ENCODE results near the gene MMP17.
"Not testable (repeated sequence)": the region's sequence is repeated elsewhere in the genome, so short reads cannot be mapped to it uniquely, and the experiment has no call there.

MMP17 gene

GRCh38 chr12:131806674-131807073 lies 21.5 kb upstream of the MMP17 start:
- in situ Hi-C loops (cut with MboI; ENCODE audit: low sequenced_read_pairs, unreplicated experiment): no loop called here
- DNase-seq (ENCODE audit: low spot score): no peak
- no peak for TF ChIP-seq CTCF (IDR thresholded peaks at IDR 0.05; ENCODE audit: borderline replicate concordance, control extremely low read depth, extremely low read depth, insufficient read depth, missing control alignments)

DNA sequence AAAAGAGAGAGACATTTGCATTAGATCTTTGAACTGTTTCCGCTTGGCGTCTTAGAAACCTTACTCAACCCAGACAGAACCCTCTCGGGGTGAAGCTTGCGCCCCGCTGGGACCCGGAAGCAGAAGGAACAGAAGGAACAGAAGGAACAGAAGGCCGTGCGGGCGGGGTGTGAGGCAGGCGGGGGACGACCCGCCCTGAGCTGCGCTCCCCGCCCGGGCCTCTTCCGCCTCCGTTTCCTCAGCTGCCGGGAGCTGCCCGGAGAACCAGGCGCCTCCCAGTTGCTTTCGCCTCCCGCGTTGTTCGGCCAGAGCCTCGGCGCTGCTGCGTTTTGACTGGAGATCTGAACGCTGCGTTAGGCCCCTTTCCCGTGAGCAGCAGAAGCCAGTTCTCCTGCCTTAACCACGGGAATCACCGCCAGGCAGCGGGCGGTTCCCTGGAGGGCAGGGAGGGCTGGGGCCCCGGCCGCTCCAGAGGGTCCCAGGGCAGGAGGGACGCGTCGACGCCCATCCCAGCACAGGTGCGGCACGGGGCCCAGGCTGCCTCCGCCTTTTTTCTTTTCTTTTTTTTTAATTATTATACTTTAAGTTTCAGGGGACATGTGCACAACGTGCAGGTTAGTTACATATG lies 19.3 kb upstream of the MMP17 start:
- TF ChIP-seq CTCF (IDR thresholded peaks at IDR 0.05; ENCODE audit: borderline replicate concordance, control extremely low read depth, extremely low read depth, insufficient read depth, missing control alignments): no peak
- in situ Hi-C loops (cut with MboI; ENCODE audit: low sequenced_read_pairs, unreplicated experiment): no loop called here
- peak; percentile 76 for DNase-seq (ENCODE audit: low spot score)

GRCh38 chr12:131809476-131810254 lies 18.5 kb upstream of the MMP17 start:
- DNase-seq (ENCODE audit: low spot score); in situ Hi-C loops (cut with MboI; ENCODE audit: low sequenced_read_pairs, unreplicated experiment): not testable (repeated sequence)

GRCh38 chr12:131810726-131811125 lies 17.5 kb upstream of the MMP17 start:
- no peak for TF ChIP-seq CTCF (IDR thresholded peaks at IDR 0.05; ENCODE audit: borderline replicate concordance, control extremely low read depth, extremely low read depth, insufficient read depth, missing control alignments)
- DNase-seq (ENCODE audit: low spot score): no peak
- in situ Hi-C loops (cut with MboI; ENCODE audit: low sequenced_read_pairs, unreplicated experiment): no loop called here

DNA sequence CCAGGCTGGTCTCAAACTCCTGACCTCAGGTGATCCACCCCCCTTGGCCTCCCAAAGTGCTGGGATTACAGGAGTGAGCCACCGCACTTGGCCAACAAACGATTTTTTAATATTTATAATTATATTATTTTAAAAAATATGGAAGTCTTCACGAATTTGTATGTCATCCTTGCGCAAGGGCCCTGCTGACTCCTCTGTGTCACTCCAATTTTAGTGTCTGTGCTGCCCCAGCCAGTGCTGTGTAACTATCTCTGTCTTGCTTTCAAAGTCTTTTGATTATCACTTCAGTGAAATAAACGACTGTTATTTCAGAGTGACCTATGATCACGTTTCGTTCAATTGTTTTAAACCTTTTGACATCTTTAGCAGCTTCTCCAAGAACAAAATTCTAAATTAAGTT lies 13.1 kb upstream of the MMP17 start:
- DNase-seq (ENCODE audit: low spot score): no peak
- in situ Hi-C loops (cut with MboI; ENCODE audit: low sequenced_read_pairs, unreplicated experiment): no loop called here
- no peak for TF ChIP-seq CTCF (IDR thresholded peaks at IDR 0.05; ENCODE audit: borderline replicate concordance, control extremely low read depth, extremely low read depth, insufficient read depth, missing control alignments)

DNA sequence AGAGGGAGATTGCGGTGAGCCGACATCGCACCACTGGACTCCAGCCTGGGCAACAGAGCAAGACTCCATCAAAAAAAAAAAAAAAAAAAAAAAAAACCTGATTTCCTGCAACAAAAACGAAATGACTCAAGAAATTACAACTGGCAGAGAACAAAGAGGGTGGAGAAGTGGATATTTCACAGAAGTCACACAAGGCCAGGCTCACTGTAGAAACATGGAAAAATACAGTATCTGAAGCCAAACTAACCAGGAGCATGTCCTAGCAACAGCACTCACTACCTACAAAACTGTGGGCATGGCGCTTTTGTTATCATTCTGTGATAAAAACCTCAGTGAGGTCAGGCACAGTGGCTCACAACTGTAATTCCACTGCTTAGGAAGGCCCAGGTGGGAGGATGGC lies 11.7 kb upstream of the MMP17 start:
- in situ Hi-C loops (cut with MboI; ENCODE audit: low sequenced_read_pairs, unreplicated experiment): no loop called here
- no peak for DNase-seq (ENCODE audit: low spot score)
- no peak for TF ChIP-seq CTCF (IDR thresholded peaks at IDR 0.05; ENCODE audit: borderline replicate concordance, control extremely low read depth, extremely low read depth, insufficient read depth, missing control alignments)

DNA sequence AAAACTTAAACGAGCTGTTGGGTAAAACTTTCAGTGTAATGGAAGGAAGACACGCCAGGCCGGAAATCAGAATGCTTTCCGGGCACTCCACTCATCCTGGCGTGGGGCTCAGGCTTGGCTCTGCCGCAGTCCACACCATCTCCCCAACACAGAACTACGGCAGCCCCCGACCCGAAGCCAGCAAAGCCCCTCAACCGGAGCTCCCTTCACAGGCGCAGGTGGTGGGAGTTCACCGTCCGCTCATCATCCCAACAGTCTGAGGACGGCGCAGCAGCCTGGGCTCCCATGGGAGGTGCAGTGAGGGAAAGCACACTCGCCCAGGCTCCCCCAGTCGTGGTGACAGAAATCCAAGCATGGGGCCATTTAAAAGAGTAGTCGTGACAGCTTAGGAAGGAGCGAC lies 11.0 kb upstream of the MMP17 start:
- TF ChIP-seq CTCF (IDR thresholded peaks at IDR 0.05; ENCODE audit: borderline replicate concordance, control extremely low read depth, extremely low read depth, insufficient read depth, missing control alignments): no peak
- no peak for DNase-seq (ENCODE audit: low spot score)
- in situ Hi-C loops (cut with MboI; ENCODE audit: low sequenced_read_pairs, unreplicated experiment): no loop called here

Measured in GM13976 (cell line).